Left ventricle myocardium inferior (tissue), 1 donor: ENCODE results near the gene WNT9B. TPM values are rescaled to one million over a fixed set of nuclear protein-coding genes. Genes with fewer than 3 reads are reported as not detected.
"Not testable (repeated sequence)": the region's sequence is repeated elsewhere in the genome, so short reads cannot be mapped to it uniquely, and the experiment has no call there.

Experiments
- DNase-seq: peaks from one replicate; pipeline ENCODE4 v3.0.0-alpha.2; 2020
- H3K27ac ChIP-seq: fragments of 200-600 bp; replicated peaks from 2 replicates; pipeline ENCODE4 v1.8.0; 2021
- H3K27me3 ChIP-seq: fragments of 200-600 bp; 2 replicates; pipeline ENCODE4 v1.8.0; 2021; ENCODE audit warnings: low read depth
- H3K36me3 ChIP-seq: fragments of 200-600 bp; 2 replicates; pipeline ENCODE4 v1.8.0; 2021
- H3K4me1 ChIP-seq: fragments of 200-600 bp; 2 replicates; pipeline ENCODE4 v1.8.0; 2021
- H3K4me3 ChIP-seq: fragments of 200-600 bp; 2 replicates; pipeline ENCODE4 v1.8.0; 2021; ENCODE audit warnings: mild to moderate bottlenecking, moderate library complexity
- H3K9me3 ChIP-seq: fragments of 200-600 bp; replicated peaks from 2 replicates; pipeline ENCODE4 v1.8.0; 2021
- CTCF ChIP-seq: fragments of 200-600 bp; IDR thresholded peaks from 2 replicates; pipeline ENCODE4 v1.8.0; 2021; ENCODE audit warnings: antibody characterized with exemption, mild to moderate bottlenecking, borderline replicate concordance
- intact Hi-C: fragments of 100-400 bp; cut with micrococcal nuclease; formaldehyde crosslinking; loops from one replicate; pipeline ENCODE4 v1.11.0; 2022
- total RNA-seq: library from RNA; stranded (reverse); fragmentation: NEBNext Ultra II Directional; extraction: Animal tissue kit (Norgen Biotek cat#: 25700); gene quantifications from one replicate; pipeline ENCODE4 v1.2.1, GENCODE V29; 2021
- donor health status: DM: no; HTN: yes; CAD: no; lungs with severe emphysema.

Gene WNT9B
- total RNA-seq, 1 donor from 2014 or later = 0.85 TPM

GRCh38 chr17:46833840-46834208 lies 17.6 kb upstream of the WNT9B start:
- Histone ChIP-seq H3K4me3 (no peak overlapping the region), H3K27ac (no peak overlapping the region), H3K9me3 (no peaks in the 10 kb centered on the region), H3K27me3 (peaks cover 35% of the 10 kb centered on the region), H3K36me3 (no peaks in the 10 kb centered on the region), H3K4me1 (no peaks in the 10 kb centered on the region)
- intact Hi-C loops = no loop called here
- no peak for DNase-seq
- TF ChIP-seq CTCF = no peak

GRCh38 chr17:46834846-46835245 lies 16.5 kb upstream of the WNT9B start:
- no peaks in the 10 kb centered on the region for H3K4me1 ChIP-seq
- DNase-seq = no peak
- H3K9me3 ChIP-seq = no peaks in the 10 kb centered on the region
- H3K27ac ChIP-seq = no peak overlapping the region
- H3K36me3 ChIP-seq = no peaks in the 10 kb centered on the region
- H3K27me3 ChIP-seq = peaks cover 35% of the 10 kb centered on the region
- intact Hi-C loops = no loop called here
- no peak overlapping the region for H3K4me3 ChIP-seq
- no peak for TF ChIP-seq CTCF

GRCh38 chr17:46836500-46836899 lies 14.9 kb upstream of the WNT9B start:
- intact Hi-C loops = no loop called here

GRCh38 chr17:46837521-46837920 lies 13.9 kb upstream of the WNT9B start:
- no peak for DNase-seq
- H3K27me3 ChIP-seq = peaks cover 48% of the 10 kb centered on the region
- no peak overlapping the region for H3K4me3 ChIP-seq
- H3K36me3 ChIP-seq = no peaks in the 10 kb centered on the region
- no peak overlapping the region for H3K27ac ChIP-seq
- TF ChIP-seq CTCF = no peak
- H3K9me3 ChIP-seq = peaks cover under 1% of the 10 kb centered on the region
- intact Hi-C loops = no loop called here
- H3K4me1 ChIP-seq = peaks cover 7% of the 10 kb centered on the region

More at GRCh38 chr17:46836500-46836899, 14.9 kb upstream of the WNT9B start:
- Histone ChIP-seq H3K4me1 (peaks cover 3% of the 10 kb centered on the region), H3K27ac (no peak overlapping the region), H3K9me3 (no peaks in the 10 kb centered on the region), H3K4me3 (no peak overlapping the region), H3K36me3 (no peaks in the 10 kb centered on the region), H3K27me3 (peaks cover 44% of the 10 kb centered on the region)
- TF ChIP-seq CTCF = no peak
- DNase-seq = no peak

GRCh38 chr17:46839211-46839610 lies 12.2 kb upstream of the WNT9B start:
- Histone ChIP-seq H3K9me3 (peaks cover 10% of the 10 kb centered on the region), H3K4me1 (peaks cover 7% of the 10 kb centered on the region), H3K27me3 (peaks cover 59% of the 10 kb centered on the region), H3K36me3 (no peaks in the 10 kb centered on the region), H3K4me3 (no peak overlapping the region), H3K27ac (no peak overlapping the region)
- intact Hi-C loops = no loop called here
- no peak for TF ChIP-seq CTCF
- no peak for DNase-seq

GRCh38 chr17:46840596-46840995 lies 10.8 kb upstream of the WNT9B start:
- H3K4me1 ChIP-seq, H3K4me3 ChIP-seq, H3K27ac ChIP-seq, DNase-seq, intact Hi-C loops, H3K36me3 ChIP-seq: not testable (repeated sequence)
- Histone ChIP-seq H3K9me3 (peaks cover 10% of the 10 kb centered on the region), H3K27me3 (peaks cover 61% of the 10 kb centered on the region)
